AG09319 (cell line): Measurements from ENCODE around the gene ITSN1.

Source experiments
- DNase-seq: peaks from one replicate; pipeline ENCODE4 v3.0.0-alpha.2; 2010; ENCODE audit warnings: low read depth; ENCODE audit errors: extremely low read depth
- TF ChIP-seq, protein P1 (sequence below): IDR thresholded peaks from 2 replicates; pipeline ENCODE4 v1.5.1; 2011; ENCODE audit warnings: low read depth, mild to moderate bottlenecking, inconsistent platforms, low read length, moderate library complexity

Gene ITSN1

DNA sequence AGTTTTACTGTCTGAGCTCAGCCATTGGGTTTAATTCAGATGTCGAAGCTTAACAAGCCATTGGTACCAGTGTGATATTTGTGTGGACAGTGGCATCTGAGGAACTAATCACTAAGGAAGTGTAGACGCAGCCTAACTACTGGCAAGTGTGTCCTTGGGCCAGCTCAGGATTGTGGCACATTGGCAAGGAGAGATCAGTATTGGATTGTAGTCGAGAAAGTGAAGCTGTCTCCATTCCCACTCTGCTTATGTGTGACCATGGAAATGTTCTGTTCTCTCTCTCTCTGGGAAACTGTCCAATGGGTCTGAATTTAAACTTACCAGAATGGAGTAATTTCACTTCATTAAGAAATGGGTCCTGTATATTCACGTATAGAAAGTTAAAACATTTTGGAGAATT, 112.2 kb downstream of the ITSN1 start:
- TF ChIP-seq, protein P1, sequence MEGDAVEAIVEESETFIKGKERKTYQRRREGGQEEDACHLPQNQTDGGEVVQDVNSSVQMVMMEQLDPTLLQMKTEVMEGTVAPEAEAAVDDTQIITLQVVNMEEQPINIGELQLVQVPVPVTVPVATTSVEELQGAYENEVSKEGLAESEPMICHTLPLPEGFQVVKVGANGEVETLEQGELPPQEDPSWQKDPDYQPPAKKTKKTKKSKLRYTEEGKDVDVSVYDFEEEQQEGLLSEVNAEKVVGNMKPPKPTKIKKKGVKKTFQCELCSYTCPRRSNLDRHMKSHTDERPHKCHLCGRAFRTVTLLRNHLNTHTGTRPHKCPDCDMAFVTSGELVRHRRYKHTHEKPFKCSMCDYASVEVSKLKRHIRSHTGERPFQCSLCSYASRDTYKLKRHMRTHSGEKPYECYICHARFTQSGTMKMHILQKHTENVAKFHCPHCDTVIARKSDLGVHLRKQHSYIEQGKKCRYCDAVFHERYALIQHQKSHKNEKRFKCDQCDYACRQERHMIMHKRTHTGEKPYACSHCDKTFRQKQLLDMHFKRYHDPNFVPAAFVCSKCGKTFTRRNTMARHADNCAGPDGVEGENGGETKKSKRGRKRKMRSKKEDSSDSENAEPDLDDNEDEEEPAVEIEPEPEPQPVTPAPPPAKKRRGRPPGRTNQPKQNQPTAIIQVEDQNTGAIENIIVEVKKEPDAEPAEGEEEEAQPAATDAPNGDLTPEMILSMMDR, result no peak
- no peak for DNase-seq

- no peak for DNase-seq
- TF ChIP-seq, protein P1, result no peak
These were observed 113.1 kb downstream of the ITSN1 start for GRCh38 chr21:33755354-33755753.

- DNase-seq, result peak; percentile 44
- TF ChIP-seq, protein P1, result no peak
These were observed 118.5 kb downstream of the ITSN1 start for GRCh38 chr21:33760641-33761440.

DNA sequence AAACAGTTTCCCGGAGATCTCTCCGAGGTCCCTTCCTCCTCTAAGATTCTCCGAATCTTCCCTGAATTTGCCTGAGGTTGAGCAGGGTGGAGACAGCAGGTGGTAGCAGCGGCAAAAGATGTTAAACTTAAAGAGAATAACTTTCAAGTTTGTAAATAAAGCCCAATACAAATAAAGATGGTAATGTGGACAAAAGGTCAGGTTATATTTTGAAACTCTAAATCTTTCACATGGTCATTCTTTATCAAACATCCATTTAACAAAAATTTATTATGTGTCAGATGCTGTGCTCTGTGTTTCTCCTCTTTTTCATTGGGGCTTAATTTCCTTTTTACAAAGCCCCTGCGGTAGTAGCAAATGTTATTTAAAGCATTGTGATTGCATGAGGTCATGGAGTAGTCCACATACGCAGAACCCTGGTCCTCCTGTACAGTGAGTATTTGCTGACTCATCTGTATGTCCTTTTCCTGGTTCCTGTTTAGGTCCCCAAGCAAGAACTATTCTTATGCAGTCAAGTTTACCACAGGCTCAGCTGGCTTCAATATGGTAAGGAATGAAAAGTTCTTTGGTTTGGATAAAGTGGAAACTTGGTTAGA, 119.2 kb downstream of the ITSN1 start:
- DNase-seq, result peak; percentile 83
- TF ChIP-seq, protein P1, result no peak

DNA sequence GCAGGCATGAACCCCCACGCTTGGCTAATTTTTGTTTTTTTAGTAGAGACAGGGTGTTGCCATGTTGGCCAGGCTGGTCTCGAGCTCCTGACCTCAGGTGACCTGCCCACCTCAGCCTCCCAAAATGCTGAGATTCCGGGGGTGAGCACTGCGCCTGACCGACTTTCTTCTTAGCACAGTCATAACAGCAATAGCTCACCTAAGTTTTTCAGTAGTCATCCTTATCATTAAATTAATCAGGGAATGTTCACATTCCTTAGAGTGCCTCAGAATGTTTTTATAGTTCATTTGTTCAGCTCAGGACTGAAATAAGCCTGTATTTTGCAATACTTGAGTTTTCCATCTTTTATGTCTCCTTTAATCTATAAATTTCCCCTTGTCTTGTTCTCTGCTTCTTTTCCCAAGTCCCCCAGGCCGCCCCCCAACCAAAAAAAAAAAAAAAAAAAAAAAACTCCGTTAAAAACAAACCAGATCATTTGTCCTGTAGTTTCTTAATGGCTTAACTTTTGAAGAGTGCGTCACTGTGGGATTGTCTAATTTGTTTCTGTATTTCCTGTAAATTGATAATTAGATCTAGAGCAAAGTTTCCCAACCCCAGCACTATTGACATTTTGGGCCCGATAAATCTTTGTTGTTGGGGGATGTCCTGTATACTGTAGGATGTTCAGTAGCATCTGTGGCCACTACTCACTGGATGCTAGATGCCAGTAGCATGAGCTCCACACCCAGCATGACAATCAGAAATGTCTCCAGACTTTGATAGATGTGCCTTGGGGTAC, 120.7 kb downstream of the ITSN1 start:
- TF ChIP-seq, protein P1, result no peak
- DNase-seq, result no peak

DNA sequence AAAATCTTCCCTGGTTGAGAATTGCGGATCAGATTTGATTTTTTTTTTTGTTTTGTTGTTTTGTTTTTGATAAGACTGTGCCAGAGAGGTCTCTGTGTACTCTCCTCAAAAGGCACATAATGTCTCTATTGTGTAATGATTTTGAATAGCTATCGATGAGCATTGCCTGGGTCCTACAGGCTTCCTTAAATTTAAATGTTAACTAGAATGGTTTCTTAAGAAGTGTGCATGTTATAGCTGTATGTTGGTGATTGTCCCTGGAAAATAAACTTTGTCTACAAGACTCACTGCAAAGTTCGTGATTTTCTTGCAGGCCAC, 121.2 kb downstream of the ITSN1 start:
- TF ChIP-seq, protein P1, result no peak
- no peak for DNase-seq

DNA sequence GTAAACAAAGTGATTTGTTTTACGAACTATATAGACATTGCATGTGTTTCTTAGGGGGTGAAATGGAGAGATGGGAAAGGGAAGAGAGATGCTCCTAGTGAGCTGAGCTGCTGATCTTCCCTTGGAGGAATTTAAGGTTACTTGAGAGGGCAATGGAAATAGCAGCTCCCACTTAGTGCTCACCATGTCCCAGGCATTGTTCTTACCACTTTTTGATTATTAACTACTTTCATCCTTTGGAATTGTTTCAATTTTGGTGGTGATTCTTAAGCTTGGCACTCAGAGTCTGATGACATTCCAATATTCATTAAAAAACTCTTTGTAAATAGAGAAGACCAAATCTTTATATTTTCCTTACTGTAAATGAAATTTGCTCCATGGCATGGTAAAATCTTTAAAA, 124.9 kb downstream of the ITSN1 start:
- DNase-seq, result no peak
- TF ChIP-seq, protein P1, result no peak
